ENCODE results near the gene EPN2. TPM values are rescaled to one million over a fixed set of nuclear protein-coding genes. Genes with fewer than 3 reads are reported as not detected.

Gene EPN2
- total RNA-seq, 4 donors from 2014 or later: 21.8 to 32.3 (median 24.7) TPM

- intact Hi-C loops (cut with DNase I): no loop called here
- 76% methylated on average over 7 of the region's 7 CpGs for WGBS, 2 donors
- TF ChIP-seq CTCF (IDR thresholded peaks at IDR 0.05): no peak
- no peak for TF ChIP-seq POLR2A (IDR thresholded peaks at IDR 0.05)
- Histone ChIP-seq H3K4me3 (replicated peaks in 1 of 3) (no peak overlapping the region), H3K36me3 (no peaks in the 10 kb centered on the region), H3K4me1 (peaks cover 23 to 58% of the 10 kb centered on the region in 2 donors), H3K27me3 (no peaks in the 10 kb centered on the region), H3K9me3 (no peaks in the 10 kb centered on the region), H3K27ac (no peak overlapping the region)
- no peak for DNase-seq
Measured at GRCh38 chr17:19304209-19304608, 67.0 kb downstream of the EPN2 start.

- Histone ChIP-seq H3K27me3 (no peaks in the 10 kb centered on the region), H3K9me3 (no peaks in the 10 kb centered on the region), H3K36me3 (no peaks in the 10 kb centered on the region), H3K4me3 (replicated peaks in 1 of 3) (no peak overlapping the region), H3K4me1 (peaks cover 21 to 58% of the 10 kb centered on the region in 2 donors), H3K27ac (no peak overlapping the region)
- no peak for DNase-seq
- TF ChIP-seq CTCF (IDR thresholded peaks at IDR 0.05): no peak
- intact Hi-C loops (cut with DNase I): no loop called here
- WGBS, 2 donors: 96 to 99% methylated on average over 5 of the region's 5 CpGs
Measured at GRCh38 chr17:19304751-19305150, 67.6 kb downstream of the EPN2 start.

- Histone ChIP-seq H3K9me3 (no peaks in the 10 kb centered on the region), H3K27ac (no peak overlapping the region), H3K4me1 (peaks cover 25 to 62% of the 10 kb centered on the region in 2 donors), H3K36me3 (no peaks in the 10 kb centered on the region), H3K27me3 (no peaks in the 10 kb centered on the region), H3K4me3 (replicated peaks in 1 of 3) (no peak overlapping the region)
- DNase-seq: no peak
- intact Hi-C loops (cut with DNase I): no loop called here
- TF ChIP-seq POLR2A (IDR thresholded peaks at IDR 0.05) (no peak), CTCF (IDR thresholded peaks at IDR 0.05) (no peak)
- WGBS, 2 donors: 67 to 70% methylated on average over 5 of the region's 5 CpGs
Measured at GRCh38 chr17:19305256-19305655, 68.1 kb downstream of the EPN2 start.

- Histone ChIP-seq H3K4me3 (replicated peaks in 1 of 3) (no peak overlapping the region), H3K9me3 (no peaks in the 10 kb centered on the region), H3K4me1 (peaks cover 25 to 62% of the 10 kb centered on the region in 2 donors), H3K27ac (no peak overlapping the region), H3K27me3 (no peaks in the 10 kb centered on the region), H3K36me3 (no peaks in the 10 kb centered on the region)
- no peak for DNase-seq
- intact Hi-C loops (cut with DNase I): no loop called here
- TF ChIP-seq POLR2A (IDR thresholded peaks at IDR 0.05): no peak
- TF ChIP-seq CTCF (IDR thresholded peaks at IDR 0.05): no peak
- WGBS, 2 donors: 91% methylated on average over 5 of the region's 5 CpGs
Measured at GRCh38 chr17:19305761-19306159, 68.6 kb downstream of the EPN2 start.

GRCh38 chr17:19306160-19307111, 69.3 kb downstream of the EPN2 start:
- no peak for DNase-seq
- no peak overlapping the region for H3K27ac ChIP-seq
- TF ChIP-seq POLR2A (IDR thresholded peaks at IDR 0.05): no peak
- WGBS, 2 donors: 79 to 82% methylated on average over 10 of the region's 10 CpGs
- no peaks in the 10 kb centered on the region for H3K9me3 ChIP-seq
- H3K4me3 ChIP-seq (replicated peaks in 1 of 3): no peak overlapping the region
- H3K4me1 ChIP-seq: peaks cover 20 to 58% of the 10 kb centered on the region in 2 donors
- H3K36me3 ChIP-seq: no peaks in the 10 kb centered on the region
- no peaks in the 10 kb centered on the region for H3K27me3 ChIP-seq
- intact Hi-C loops (cut with DNase I): no loop called here

Measured in thyroid gland (tissue), 4 donors.